Measurements from ENCODE around the gene TMIGD2. TPM values are rescaled to one million over a fixed set of nuclear protein-coding genes. Genes with fewer than 3 reads are reported as not detected.

The TMIGD2 gene
- total and polyA plus RNA-seq, 2 experiments from 2014 or later: not detected

GRCh38 chr19:4324228-4324627 is 22.0 kb upstream of the TMIGD2 start:
- H3K79me2 ChIP-seq: no peaks in the 10 kb centered on the region
- no peaks in the 10 kb centered on the region for H3K9me2 ChIP-seq (replicated peaks; ENCODE audit: insufficient read depth)
- H3K4me3 ChIP-seq: no peak overlapping the region
- WGBS (ENCODE audit: low lambda C conversion rate, missing lambda C conversion rate): 95% methylated on average over 12 of the region's 12 CpGs
- H3K27me3 ChIP-seq: no peaks in the 10 kb centered on the region
- no peaks in the 10 kb centered on the region for H4K20me1 ChIP-seq (ENCODE audit: insufficient read depth, poor library complexity, severe bottlenecking)
- no peak overlapping the region for H2AFZ ChIP-seq
- TF ChIP-seq EZH2phosphoT487 (IDR thresholded peaks at IDR 0.05; ENCODE audit: low read depth, severe bottlenecking, unreplicated experiment) (no peak), CTCF (IDR thresholded peaks at IDR 0.05; ENCODE audit: poor library complexity) (no peak), EZH2 (IDR thresholded peaks at IDR 0.05; ENCODE audit: borderline replicate concordance) (no peak)
- H3K4me1 ChIP-seq (ENCODE audit: insufficient read depth): peaks cover 12% of the 10 kb centered on the region
- H3K4me2 ChIP-seq: no peak overlapping the region
- H3K9me3 ChIP-seq (ENCODE audit: low read depth): no peaks in the 10 kb centered on the region
- no peaks in the 10 kb centered on the region for H3K36me3 ChIP-seq (replicated peaks; ENCODE audit: insufficient read depth, low read depth)
- no peak for DNase-seq (ENCODE audit: low spot score)
- H3K27ac ChIP-seq: no peak overlapping the region

DNA sequence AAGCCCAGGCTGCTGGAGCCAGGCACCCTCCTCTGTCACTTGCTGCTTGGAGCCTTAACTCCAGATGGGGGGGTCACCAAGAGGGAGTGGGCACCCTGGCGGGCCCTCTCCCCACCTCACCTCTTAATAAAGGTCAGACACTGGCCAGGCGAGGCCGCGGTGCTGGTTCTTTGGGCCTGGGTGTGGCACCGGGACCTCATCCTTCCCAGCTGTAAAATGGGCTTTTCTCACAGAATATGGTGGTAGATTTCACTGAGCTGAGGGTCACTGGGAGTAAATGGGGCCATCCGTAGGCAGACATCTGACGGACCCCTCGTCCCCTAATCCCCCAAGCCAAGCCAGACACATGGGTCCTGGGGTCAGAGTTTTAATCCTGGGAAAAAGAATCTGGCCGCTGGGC is 21.5 kb upstream of the TMIGD2 start:
- no peaks in the 10 kb centered on the region for H3K9me2 ChIP-seq (replicated peaks; ENCODE audit: insufficient read depth)
- TF ChIP-seq CTCF (IDR thresholded peaks at IDR 0.05; ENCODE audit: poor library complexity) (no peak), EZH2phosphoT487 (IDR thresholded peaks at IDR 0.05; ENCODE audit: low read depth, severe bottlenecking, unreplicated experiment) (no peak), EZH2 (IDR thresholded peaks at IDR 0.05; ENCODE audit: borderline replicate concordance) (no peak)
- WGBS (ENCODE audit: low lambda C conversion rate, missing lambda C conversion rate): 93% methylated on average over 9 of the region's 9 CpGs
- H3K4me3 ChIP-seq: no peak overlapping the region
- H2AFZ ChIP-seq: no peak overlapping the region
- H3K36me3 ChIP-seq (replicated peaks; ENCODE audit: insufficient read depth, low read depth): no peaks in the 10 kb centered on the region
- H3K27me3 ChIP-seq: no peaks in the 10 kb centered on the region
- no peak overlapping the region for H3K4me2 ChIP-seq
- DNase-seq (ENCODE audit: low spot score): no peak
- no peak overlapping the region for H3K27ac ChIP-seq
- H3K79me2 ChIP-seq: no peaks in the 10 kb centered on the region
- no peaks in the 10 kb centered on the region for H3K9me3 ChIP-seq (ENCODE audit: low read depth)
- no peaks in the 10 kb centered on the region for H4K20me1 ChIP-seq (ENCODE audit: insufficient read depth, poor library complexity, severe bottlenecking)
- peaks cover 10% of the 10 kb centered on the region for H3K4me1 ChIP-seq (ENCODE audit: insufficient read depth)

DNA sequence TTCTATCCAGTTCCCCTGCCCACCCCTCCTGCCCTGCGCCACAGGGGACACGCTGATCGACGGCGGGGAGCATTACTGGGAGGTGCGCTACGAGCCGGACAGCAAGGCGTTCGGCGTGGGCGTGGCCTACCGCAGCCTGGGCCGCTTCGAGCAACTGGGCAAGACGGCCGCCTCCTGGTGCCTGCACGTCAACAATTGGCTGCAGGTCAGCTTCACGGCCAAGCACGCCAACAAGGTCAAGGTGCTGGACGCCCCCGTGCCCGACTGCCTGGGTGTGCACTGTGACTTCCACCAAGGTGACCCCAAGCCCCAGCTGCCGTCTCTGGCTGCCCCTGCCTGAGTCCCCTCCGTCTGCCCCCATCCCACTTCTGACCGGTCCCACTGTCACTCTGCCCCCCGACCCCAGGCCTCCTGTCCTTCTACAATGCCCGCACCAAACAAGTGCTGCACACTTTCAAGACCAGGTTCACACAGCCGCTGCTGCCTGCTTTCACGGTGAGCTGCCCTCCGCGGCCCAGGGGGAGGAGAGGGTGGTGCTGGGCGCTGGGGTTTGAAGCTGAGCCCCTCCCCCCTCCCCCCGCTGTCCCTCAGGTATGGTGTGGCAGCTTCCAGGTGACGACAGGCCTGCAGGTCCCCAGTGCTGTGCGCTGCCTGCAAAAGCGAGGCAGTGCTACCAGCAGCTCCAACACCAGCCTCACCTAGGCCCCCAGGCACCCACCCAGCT is 20.9 kb upstream of the TMIGD2 start:
- Histone ChIP-seq H3K9me2 (replicated peaks; ENCODE audit: insufficient read depth) (no peaks in the 10 kb centered on the region), H4K20me1 (ENCODE audit: insufficient read depth, poor library complexity, severe bottlenecking) (no peaks in the 10 kb centered on the region), H3K4me2 (no peak overlapping the region), H3K4me3 (no peak overlapping the region), H3K27ac (no peak overlapping the region), H3K36me3 (replicated peaks; ENCODE audit: insufficient read depth, low read depth) (no peaks in the 10 kb centered on the region), H2AFZ (no peak overlapping the region), H3K9me3 (ENCODE audit: low read depth) (no peaks in the 10 kb centered on the region), H3K79me2 (no peaks in the 10 kb centered on the region), H3K4me1 (ENCODE audit: insufficient read depth) (peaks cover 8% of the 10 kb centered on the region), H3K27me3 (no peaks in the 10 kb centered on the region)
- WGBS (ENCODE audit: low lambda C conversion rate, missing lambda C conversion rate): 93% methylated on average over 32 of the region's 37 CpGs
- no peak for TF ChIP-seq EZH2 (IDR thresholded peaks at IDR 0.05; ENCODE audit: borderline replicate concordance)
- no peak for TF ChIP-seq EZH2phosphoT487 (IDR thresholded peaks at IDR 0.05; ENCODE audit: low read depth, severe bottlenecking, unreplicated experiment)
- no peak for TF ChIP-seq CTCF (IDR thresholded peaks at IDR 0.05; ENCODE audit: poor library complexity)
- DNase-seq (ENCODE audit: low spot score): no peak
